PFSK-1 (cell line): ENCODE data around the gene MAP2K1.

ENCODE experiments used
- FOXP2 ChIP-seq: optimal IDR thresholded peaks from 2 replicates; pipeline ENCODE3; 2011; ENCODE audit warnings: borderline replicate concordance, control low read depth, inconsistent platforms; ENCODE audit not compliant: insufficient read depth; ENCODE audit errors: extremely low read length, extremely low read depth
- POLR2AphosphoS5 ChIP-seq: IDR thresholded peaks from 2 replicates; pipeline ENCODE4 v1.6.1; 2012; ENCODE audit warnings: low read depth, mild to moderate bottlenecking, control low read depth, low read length, moderate library complexity
- REST ChIP-seq, 2 experiments: IDR thresholded peaks; 2 replicates each; pipeline versions ENCODE4 v1.6.1 to v1.8.0; 2011 to 2012; ENCODE audit warnings: low read depth in 2 of 2, low read length in 2 of 2, control low read depth in 1 of 2, inconsistent platforms in 1 of 2, mild to moderate bottlenecking in 1 of 2, moderate library complexity in 1 of 2; ENCODE audit not compliant: insufficient read depth in 1 of 2
- SIN3A ChIP-seq: IDR thresholded peaks from 2 replicates; pipeline ENCODE4 v1.6.1; 2012; ENCODE audit warnings: mild to moderate bottlenecking, low read length, moderate library complexity, borderline replicate concordance; ENCODE audit not compliant: insufficient read depth
- TAF1 ChIP-seq: IDR thresholded peaks from 2 replicates; pipeline ENCODE4 v1.6.1; 2012; ENCODE audit warnings: low read length, control low read depth, borderline replicate concordance; ENCODE audit not compliant: insufficient read depth

The MAP2K1 gene

GRCh38 chr15:66452971-66453580 lies 66.4 kb downstream of the MAP2K1 start:
- TF ChIP-seq FOXP2 (no peak), REST (IDR thresholded peaks at IDR 0.05; ENCODE audit: insufficient read depth in 1 of 2, low read depth in 2 of 2, low read length in 2 of 2) (no peak), POLR2AphosphoS5 (no peak), TAF1 (no peak), SIN3A (no peak)

GRCh38 chr15:66454143-66454542 lies 67.4 kb downstream of the MAP2K1 start:
- no peak for TF ChIP-seq FOXP2

- no peak for TF ChIP-seq FOXP2
- TF ChIP-seq SIN3A: no peak
- no peak for TF ChIP-seq POLR2AphosphoS5
- TF ChIP-seq TAF1: no peak
- no peak for TF ChIP-seq REST (IDR thresholded peaks at IDR 0.05; ENCODE audit: insufficient read depth in 1 of 2, low read depth in 2 of 2, low read length in 2 of 2)
Measured at GRCh38 chr15:66456211-66456610, 69.5 kb downstream of the MAP2K1 start.

- TF ChIP-seq FOXP2: no peak
- TF ChIP-seq TAF1: no peak
- no peak for TF ChIP-seq SIN3A
- TF ChIP-seq REST (IDR thresholded peaks at IDR 0.05; ENCODE audit: insufficient read depth in 1 of 2, low read depth in 2 of 2, low read length in 2 of 2): no peak
- no peak for TF ChIP-seq POLR2AphosphoS5
Measured at GRCh38 chr15:66459818-66460615, 73.3 kb downstream of the MAP2K1 start.

- TF ChIP-seq SIN3A (no peak), FOXP2 (no peak), POLR2AphosphoS5 (no peak), REST (IDR thresholded peaks at IDR 0.05; ENCODE audit: insufficient read depth in 1 of 2, low read depth in 2 of 2, low read length in 2 of 2) (no peak), TAF1 (no peak)
Measured at GRCh38 chr15:66461917-66462316, 75.2 kb downstream of the MAP2K1 start.
